HG03575 (cell line): ENCODE data around the gene SLCO3A1.
"Not testable (repeated sequence)": the region's sequence is repeated elsewhere in the genome, so short reads cannot be mapped to it uniquely, and the experiment has no call there.

ENCODE experiments used
- ATAC-seq: cut with Tn5 transposase; IDR thresholded peaks from one replicate; pipeline ENCODE4 v1.9.1; 2021; ENCODE audit not compliant: unreplicated experiment, insufficient number of reproducible peaks, low FRiP score; ENCODE audit errors: extremely low read depth

SLCO3A1 gene

GRCh38 chr15:92178911-92179310 is 325.4 kb downstream of the SLCO3A1 start:
- no peak for ATAC-seq

GRCh38 chr15:92184142-92184541 is 330.6 kb downstream of the SLCO3A1 start:
- no peak for ATAC-seq

- no peak for ATAC-seq
Observed at GRCh38 chr15:92184679-92185230, 331.2 kb downstream of the SLCO3A1 start.

GRCh38 chr15:92187975-92188374 is 334.5 kb downstream of the SLCO3A1 start:
- ATAC-seq, result no peak

- no peak for ATAC-seq
Observed at GRCh38 chr15:92189166-92189565, 335.7 kb downstream of the SLCO3A1 start.

GRCh38 chr15:92195241-92195640 is 341.7 kb downstream of the SLCO3A1 start:
- ATAC-seq, result no peak

GRCh38 chr15:92196342-92196741 is 342.8 kb downstream of the SLCO3A1 start:
- ATAC-seq, result no peak

- no peak for ATAC-seq
Observed at GRCh38 chr15:92197746-92198145, 344.2 kb downstream of the SLCO3A1 start.

GRCh38 chr15:92200891-92201290 is 347.4 kb downstream of the SLCO3A1 start:
- no peak for ATAC-seq

GRCh38 chr15:92205255-92205739 is 351.8 kb downstream of the SLCO3A1 start:
- no peak for ATAC-seq

- not testable (repeated sequence) for ATAC-seq
Observed at GRCh38 chr15:92207601-92208000, 354.1 kb downstream of the SLCO3A1 start.
